HUES6 (cell line): ENCODE measurements around the gene DOK1.

Experiments
- H3K27ac ChIP-seq: 2 replicates; pipeline ENCODE4 v1.7.0; 2013; ENCODE audit warnings: low read depth, mild to moderate bottlenecking, low read length, inconsistent platforms
- H3K27me3 ChIP-seq: 2 replicates; pipeline ENCODE4 v1.6.1; 2013; ENCODE audit warnings: low read length; ENCODE audit not compliant: control insufficient read depth, insufficient read depth
- H3K36me3 ChIP-seq: 2 replicates; pipeline ENCODE4 v1.6.1; 2013; ENCODE audit warnings: low read length; ENCODE audit not compliant: control insufficient read depth, insufficient read depth
- H3K4me1 ChIP-seq: 2 replicates; pipeline ENCODE4 v1.6.1; 2013; ENCODE audit warnings: low read length; ENCODE audit not compliant: control insufficient read depth, insufficient read depth
- H3K4me3 ChIP-seq: 2 replicates; pipeline ENCODE4 v1.5.1; 2013; ENCODE audit warnings: low read depth, low read length
- H3K9ac ChIP-seq: one replicate; pipeline ENCODE4 v1.6.1; 2013; ENCODE audit warnings: mild to moderate bottlenecking, low read length
- H3K9me3 ChIP-seq: 2 replicates; pipeline ENCODE4 v1.6.1; 2013; ENCODE audit warnings: low read depth, low read length; ENCODE audit not compliant: control insufficient read depth, insufficient read depth

The DOK1 gene

GRCh38 chr2:74551530-74551929 is 3.0 kb upstream of the DOK1 start:
- Histone ChIP-seq H3K9me3 (no peaks in the 10 kb centered on the region), H3K36me3 (0 out of 2 replicates have a peak, but pooled peaks cover 4% of the 10 kb centered on the region), H3K27ac (no peak overlapping the region), H3K27me3 (peaks cover 76% of the 10 kb centered on the region), H3K4me1 (peaks cover 34% of the 10 kb centered on the region), H3K9ac (no peak overlapping the region), H3K4me3 (no peak overlapping the region)

DNA sequence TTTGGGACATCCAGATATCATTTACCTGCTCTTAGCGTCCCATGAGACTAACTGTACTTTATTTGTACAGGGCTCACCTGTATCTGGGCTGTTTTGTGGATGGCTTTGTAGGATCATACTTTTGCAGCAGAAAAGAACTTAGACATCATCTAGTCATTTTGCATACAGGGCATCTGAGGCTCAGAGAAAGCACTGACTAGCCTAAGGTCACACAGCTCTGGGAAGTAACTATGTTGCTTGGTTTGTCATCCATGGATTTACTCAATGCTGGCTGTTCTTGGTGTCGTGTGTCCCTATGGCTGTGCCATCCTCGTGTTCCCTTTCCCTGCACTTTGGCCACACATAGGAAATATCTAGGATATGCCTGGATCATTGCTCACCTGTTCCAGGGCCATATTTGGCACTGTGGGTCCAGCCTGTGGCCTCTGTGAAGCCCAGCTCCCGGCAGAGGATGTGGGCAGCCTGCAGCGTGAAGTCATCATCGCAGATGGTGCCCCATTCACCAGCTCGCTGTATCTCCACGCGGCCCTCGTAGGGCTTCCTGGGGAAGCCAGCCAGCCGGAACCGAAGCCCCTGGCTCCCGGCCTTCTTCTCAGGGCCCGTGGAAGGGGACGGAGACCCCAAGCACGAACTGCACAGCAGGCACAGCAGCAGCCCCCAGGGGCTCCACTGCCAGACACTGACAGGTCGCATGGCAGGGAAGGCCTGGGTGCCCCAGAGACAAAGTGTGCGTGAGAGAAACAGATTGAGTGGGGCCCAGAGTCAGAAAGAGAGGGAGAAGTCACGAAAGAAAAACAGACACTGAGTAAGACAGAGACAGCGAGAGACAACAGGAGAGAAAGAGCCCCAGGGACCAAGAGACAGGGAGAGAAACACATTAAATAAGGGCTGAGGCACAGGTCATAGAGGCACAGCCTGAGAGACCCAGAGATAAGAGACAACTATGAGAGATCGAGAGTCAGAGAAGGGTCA is 2.3 kb upstream of the DOK1 start:
- H3K4me1 ChIP-seq = peaks cover 34% of the 10 kb centered on the region
- H3K36me3 ChIP-seq = peaks cover 5% of the 10 kb centered on the region; the same call in 1 of the 2 replicates
- H3K9ac ChIP-seq = no peak overlapping the region
- H3K27me3 ChIP-seq = peaks cover 80% of the 10 kb centered on the region
- H3K4me3 ChIP-seq = peak overlapping the region; percentile 81; the same call in 1 of the 2 replicates
- H3K9me3 ChIP-seq = no peaks in the 10 kb centered on the region
- H3K27ac ChIP-seq = no peak overlapping the region

DNA sequence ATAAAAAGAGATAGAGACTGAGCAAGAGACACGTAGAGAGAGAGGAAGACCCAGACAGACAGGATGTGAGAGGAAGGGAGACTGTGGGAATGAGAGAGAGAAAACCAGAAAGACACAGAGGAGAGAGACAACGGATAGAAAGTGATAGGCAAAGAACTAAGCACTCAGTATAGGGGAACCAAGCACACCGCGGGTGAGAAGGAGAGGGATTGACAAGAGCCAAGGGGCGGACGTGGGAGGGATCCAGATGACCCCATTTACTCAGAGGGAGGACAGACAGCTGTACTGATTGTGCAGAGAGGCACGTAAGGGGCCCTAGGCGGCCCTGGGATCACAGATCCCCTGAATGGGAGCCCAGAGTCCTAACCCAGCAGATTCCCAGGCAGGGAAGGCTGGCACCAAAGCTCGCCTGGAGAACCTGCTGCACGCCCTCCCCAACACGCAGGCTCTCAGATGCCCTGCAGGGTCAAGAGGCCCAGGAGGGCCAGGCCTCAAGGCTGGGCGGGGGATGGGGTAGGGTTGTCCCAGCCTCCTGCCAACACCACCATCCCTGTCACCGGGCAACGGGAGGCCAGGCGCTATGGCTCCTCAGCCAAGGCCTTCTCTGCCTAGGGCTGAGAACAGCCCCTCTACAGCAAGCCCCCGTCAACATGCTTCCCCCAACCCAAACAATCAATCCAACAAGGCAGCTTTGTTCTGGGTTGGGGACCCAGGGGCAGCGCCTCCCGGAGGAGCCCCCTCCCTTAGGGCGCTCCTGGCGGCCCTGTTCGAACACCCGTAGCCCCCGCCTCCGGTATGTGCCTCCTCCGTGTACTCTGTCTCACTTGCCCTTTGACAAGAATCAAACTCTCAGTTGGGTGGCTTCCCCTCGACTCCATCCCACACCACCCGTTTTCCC is 1.4 kb upstream of the DOK1 start:
- peak overlapping the region; percentile 81 for H3K4me3 ChIP-seq
- H3K27me3 ChIP-seq = peaks cover 71% of the 10 kb centered on the region
- peaks cover 31% of the 10 kb centered on the region for H3K4me1 ChIP-seq
- peak overlapping the region; percentile 47 for H3K9ac ChIP-seq
- peaks cover 5% of the 10 kb centered on the region; the same call in 1 of the 2 replicates for H3K36me3 ChIP-seq
- no peak overlapping the region for H3K27ac ChIP-seq
- H3K9me3 ChIP-seq = no peaks in the 10 kb centered on the region

DNA sequence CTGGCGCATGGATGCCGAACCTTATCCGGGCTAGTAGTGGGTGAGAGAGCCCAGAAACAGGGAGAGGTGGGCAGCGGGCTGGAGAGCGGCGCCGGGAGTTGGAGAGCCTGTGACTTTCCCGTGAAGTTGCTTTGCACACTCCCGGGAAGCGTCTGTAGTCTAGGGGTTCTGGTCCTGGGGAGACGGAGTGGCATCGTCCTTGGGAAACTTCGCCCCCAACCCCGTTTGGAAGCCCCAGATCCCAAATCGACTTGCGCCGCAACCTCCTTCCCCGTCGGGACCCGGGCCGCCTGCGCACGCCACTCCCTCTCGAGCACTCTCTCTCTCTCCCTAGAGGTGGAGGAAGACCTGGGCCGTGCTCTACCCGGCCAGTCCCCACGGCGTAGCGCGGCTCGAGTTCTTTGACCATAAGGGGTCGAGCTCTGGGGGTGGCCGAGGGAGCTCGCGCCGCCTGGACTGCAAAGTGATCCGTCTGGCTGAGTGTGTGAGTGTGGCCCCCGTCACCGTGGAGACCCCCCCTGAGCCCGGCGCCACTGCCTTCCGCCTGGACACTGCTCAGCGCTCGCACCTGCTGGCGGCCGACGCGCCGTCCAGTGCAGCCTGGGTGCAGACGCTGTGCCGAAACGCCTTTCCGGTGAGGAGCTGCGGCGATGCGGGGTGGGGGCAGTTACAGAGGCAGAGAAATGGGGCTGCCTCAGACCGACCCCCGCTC is 456 bp downstream of the DOK1 start:
- peaks cover 66% of the 10 kb centered on the region for H3K27me3 ChIP-seq
- no peak overlapping the region for H3K27ac ChIP-seq
- H3K36me3 ChIP-seq = peaks cover 5% of the 10 kb centered on the region; the same call in 1 of the 2 replicates
- H3K4me3 ChIP-seq = peak overlapping the region; percentile 81
- H3K9ac ChIP-seq = peak overlapping the region; percentile 70
- H3K9me3 ChIP-seq = no peaks in the 10 kb centered on the region
- H3K4me1 ChIP-seq = peaks cover 23% of the 10 kb centered on the region

GRCh38 chr2:74555610-74556103 is 1.1 kb downstream of the DOK1 start:
- Histone ChIP-seq H3K36me3 (peaks cover 5% of the 10 kb centered on the region; the same call in 1 of the 2 replicates), H3K4me3 (peak overlapping the region; percentile 81), H3K9ac (peak overlapping the region; percentile 70), H3K9me3 (no peaks in the 10 kb centered on the region), H3K27me3 (peaks cover 66% of the 10 kb centered on the region), H3K27ac (no peak overlapping the region), H3K4me1 (peaks cover 26% of the 10 kb centered on the region)

- peak overlapping the region; percentile 81; the same call in 1 of the 2 replicates for H3K4me3 ChIP-seq
Measured at GRCh38 chr2:74556159-74556558, 1.6 kb downstream of the DOK1 start.

DNA sequence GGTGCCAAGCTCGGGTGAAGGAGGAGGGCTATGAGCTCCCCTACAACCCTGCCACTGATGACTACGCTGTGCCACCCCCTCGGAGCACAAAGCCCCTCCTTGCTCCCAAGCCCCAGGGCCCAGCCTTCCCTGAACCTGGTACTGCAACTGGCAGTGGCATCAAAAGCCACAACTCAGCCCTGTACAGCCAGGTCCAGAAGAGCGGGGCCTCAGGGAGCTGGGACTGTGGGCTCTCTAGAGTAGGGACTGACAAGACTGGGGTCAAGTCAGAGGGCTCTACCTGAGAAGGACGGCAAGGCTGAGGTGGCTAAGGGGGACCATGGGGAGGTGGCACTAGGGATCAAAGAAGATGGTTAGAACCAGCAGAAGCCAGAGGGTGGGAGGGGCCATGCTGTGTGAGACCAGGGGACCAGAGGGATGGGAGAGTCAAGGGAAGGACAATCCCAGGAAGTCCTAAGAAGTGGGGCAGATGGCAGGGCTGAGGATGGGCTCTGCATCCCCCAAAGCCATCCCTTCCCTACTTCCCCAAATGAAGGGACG is 2.4 kb downstream of the DOK1 start:
- H3K27ac ChIP-seq = no peak overlapping the region

More at GRCh38 chr2:74556159-74556558, 1.6 kb downstream of the DOK1 start:
- Histone ChIP-seq H3K9ac (no peak overlapping the region), H3K27ac (no peak overlapping the region), H3K4me1 (peaks cover 27% of the 10 kb centered on the region), H3K9me3 (no peaks in the 10 kb centered on the region), H3K27me3 (peaks cover 64% of the 10 kb centered on the region), H3K36me3 (peaks cover 5% of the 10 kb centered on the region; the same call in 1 of the 2 replicates)

DNA sequence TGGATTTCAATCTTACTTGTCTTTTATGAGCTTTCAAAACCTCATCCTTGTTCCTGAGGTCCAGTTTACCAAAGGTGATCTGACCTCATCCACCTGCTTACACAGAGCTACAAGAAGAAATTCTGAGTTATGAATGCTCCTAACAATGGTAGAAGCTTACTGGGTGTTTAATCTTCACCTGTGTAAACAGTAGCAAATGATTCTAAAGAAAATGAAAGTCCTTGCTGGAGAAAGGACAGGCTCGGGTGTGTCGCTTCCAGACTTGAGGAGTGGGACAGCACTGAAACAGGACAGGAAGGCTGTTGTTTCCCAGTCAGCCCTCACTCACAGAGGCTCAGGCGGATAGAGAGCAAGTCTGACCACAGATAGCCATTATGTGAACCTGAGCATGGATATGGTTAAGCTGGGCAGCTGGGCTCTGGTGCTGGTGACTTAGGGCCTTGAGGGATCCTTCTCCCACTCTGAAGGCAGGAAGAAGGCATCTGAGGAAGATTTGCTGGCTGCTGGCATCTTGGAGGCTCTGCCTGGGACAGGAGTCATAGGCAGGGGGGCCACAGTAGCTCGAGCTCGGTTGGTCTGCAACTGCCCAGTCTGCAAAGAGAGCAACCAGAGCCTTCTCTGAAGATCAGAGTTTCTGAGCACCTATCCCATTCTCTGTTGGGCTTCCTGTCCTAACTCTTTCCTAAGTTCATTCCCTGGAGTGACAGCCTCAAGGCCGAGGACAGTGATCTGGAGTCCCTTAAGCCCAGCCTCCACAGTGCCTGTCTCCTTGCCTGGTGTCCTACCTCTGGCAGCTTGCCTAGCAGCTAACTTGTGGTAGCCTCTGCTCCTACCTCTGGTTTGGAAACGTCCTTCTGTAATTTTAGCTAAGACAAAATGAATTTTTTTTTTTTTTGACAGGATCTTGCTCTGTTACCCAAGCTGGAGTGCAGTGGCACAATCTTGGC is 4.0 kb downstream of the DOK1 start:
- Histone ChIP-seq H3K9me3 (no peaks in the 10 kb centered on the region), H3K4me3 (no peak overlapping the region), H3K27me3 (peaks cover 59% of the 10 kb centered on the region), H3K36me3 (peaks cover 5% of the 10 kb centered on the region; the same call in 1 of the 2 replicates), H3K9ac (no peak overlapping the region), H3K27ac (no peak overlapping the region), H3K4me1 (peaks cover 16% of the 10 kb centered on the region)

More for the DNA sequence above, 2.4 kb downstream of the DOK1 start:
- H3K27me3 ChIP-seq = peaks cover 65% of the 10 kb centered on the region
- no peaks in the 10 kb centered on the region for H3K9me3 ChIP-seq
- no peak overlapping the region for H3K9ac ChIP-seq
- H3K4me1 ChIP-seq = peaks cover 27% of the 10 kb centered on the region
- H3K36me3 ChIP-seq = peaks cover 5% of the 10 kb centered on the region; the same call in 1 of the 2 replicates
- no peak overlapping the region for H3K4me3 ChIP-seq

DNA sequence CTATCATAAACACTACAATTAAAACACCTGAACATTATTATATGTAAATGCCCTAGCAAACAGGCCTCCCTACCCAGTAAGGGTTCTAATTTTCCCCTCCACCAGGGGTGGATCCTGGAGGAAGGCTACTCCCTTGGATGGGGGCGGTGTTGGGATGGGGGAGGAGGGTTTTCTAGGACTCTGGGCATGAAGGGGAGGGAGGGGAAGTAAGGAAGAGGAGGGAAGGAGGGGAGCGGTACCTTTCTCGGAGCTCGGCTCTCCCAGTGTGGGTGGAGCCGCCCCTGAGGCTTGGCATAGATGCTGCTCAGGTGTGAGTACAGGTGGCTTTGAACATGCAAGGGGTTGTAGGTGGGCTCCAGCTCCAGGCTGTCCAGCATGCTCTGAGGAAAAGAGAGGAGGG is 5.4 kb downstream of the DOK1 start:
- peaks cover 5% of the 10 kb centered on the region; the same call in 1 of the 2 replicates for H3K36me3 ChIP-seq
- H3K9ac ChIP-seq = no peak overlapping the region
- H3K4me1 ChIP-seq = peaks cover 14% of the 10 kb centered on the region
- H3K27ac ChIP-seq = no peak overlapping the region
- no peaks in the 10 kb centered on the region for H3K9me3 ChIP-seq
- H3K4me3 ChIP-seq = no peak overlapping the region
- peaks cover 59% of the 10 kb centered on the region for H3K27me3 ChIP-seq
